Activated CD4-positive, alpha-beta T cell treated with anti-CD3 and anti-CD28 coated beads, Interleukin-2, Interleukin-6, amounts not matched to agents 100 ng/mL and 50 ng/mL, durations not matched to agents 16 hours and 8 hours (primary cell): ENCODE results near the gene ATP2B3.

Experiments used
- DNase-seq: peaks from one replicate; pipeline ENCODE4 v3.0.0-alpha.2; 2020

The ATP2B3 gene

DNA sequence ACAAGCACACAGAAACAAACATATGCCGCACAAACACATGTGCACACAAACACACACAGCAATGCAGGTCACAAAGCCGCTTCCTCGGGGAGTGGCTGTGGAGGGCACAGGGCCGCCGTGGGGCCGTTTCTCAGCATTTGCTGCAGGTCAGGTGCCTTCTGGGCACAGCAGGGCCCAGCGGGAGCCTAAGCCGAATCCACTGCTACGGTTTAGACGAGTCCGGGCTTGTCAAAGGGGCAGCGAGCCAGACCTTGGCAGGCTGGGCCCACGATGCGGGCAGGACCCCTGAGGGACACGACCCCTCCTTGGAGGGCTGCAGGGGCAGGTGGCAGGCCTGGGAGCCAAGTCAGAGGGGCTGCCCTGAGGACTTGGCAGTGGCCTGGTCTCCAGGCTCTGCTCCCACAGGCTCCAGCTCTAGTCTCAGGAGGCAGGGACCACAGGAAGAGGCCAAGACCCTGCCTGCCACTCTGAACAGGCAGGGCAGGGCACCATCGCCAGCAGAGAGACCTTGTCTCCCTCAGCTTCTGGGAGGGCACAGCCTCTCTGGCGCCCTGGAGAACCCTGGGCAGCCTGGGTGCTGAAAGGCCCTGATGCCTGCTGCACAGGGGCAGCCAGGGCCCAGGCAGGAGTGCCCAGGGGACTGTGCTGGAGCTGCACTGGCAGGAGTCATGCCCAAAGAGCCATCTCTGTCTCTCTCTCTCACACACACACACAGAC, 5.5 kb upstream of the ATP2B3 start:
- DNase-seq, result no peak

DNA sequence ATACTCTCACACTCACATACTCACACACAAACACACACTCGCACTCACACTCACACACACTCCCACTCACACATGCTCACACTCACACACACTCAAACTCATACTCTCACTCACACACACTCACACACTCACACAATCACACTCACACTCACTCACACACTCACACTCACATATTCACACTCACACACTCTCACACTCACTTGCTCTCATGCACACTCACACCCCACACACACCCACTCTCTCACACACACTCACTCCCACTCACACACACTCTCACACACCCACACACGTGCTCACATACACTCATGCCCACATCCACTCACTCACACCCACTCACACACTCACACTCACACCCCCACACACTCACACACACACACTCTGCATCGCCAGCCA, 4.9 kb upstream of the ATP2B3 start:
- DNase-seq, result no peak

GRCh38 chrX:153513265-153513664, 4.2 kb upstream of the ATP2B3 start:
- no peak for DNase-seq

DNA sequence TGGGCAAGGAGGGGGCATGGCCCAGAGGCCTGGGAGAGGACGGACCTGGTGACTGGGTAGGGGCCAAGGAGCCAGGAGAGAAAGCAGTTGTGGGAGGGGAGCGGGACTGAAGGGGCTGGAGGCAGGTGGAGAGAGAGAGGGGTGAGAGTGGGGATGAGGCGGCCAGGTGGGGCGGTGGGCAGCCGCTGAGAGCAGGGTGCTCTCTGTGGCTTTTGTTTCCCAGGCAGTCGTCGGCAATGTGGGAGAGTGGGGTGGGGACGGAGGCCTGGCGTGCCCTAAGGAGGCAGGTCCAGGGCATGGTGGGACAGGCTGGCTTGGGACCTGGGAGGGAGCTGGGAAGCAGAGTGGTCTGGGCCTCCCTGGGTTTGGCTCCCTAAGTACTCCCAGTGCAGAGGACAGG, 3.2 kb upstream of the ATP2B3 start:
- no peak for DNase-seq

DNA sequence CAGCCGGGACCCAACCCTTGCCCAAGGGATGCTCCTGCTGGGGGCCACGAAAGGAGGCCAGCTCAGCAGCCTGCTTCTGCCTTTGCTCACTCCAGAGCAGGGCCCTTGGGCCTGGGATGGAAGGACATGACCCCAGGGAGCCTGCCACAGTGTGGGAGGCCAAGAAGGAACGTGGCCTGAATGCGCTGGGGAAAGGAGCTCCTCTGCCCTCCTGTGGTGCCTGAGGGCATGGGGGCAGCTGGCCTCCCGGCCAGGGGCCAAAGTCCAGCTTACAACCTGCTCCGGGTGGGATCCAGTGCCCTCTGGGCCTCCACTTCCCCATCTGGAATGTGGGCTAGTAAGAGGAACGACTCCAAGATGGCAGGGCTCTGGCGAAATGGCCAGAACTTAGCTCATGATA, 2.0 kb upstream of the ATP2B3 start:
- DNase-seq, result no peak

- DNase-seq, result no peak
These were observed 1.4 kb upstream of the ATP2B3 start for GRCh38 chrX:153516073-153516472.

DNA sequence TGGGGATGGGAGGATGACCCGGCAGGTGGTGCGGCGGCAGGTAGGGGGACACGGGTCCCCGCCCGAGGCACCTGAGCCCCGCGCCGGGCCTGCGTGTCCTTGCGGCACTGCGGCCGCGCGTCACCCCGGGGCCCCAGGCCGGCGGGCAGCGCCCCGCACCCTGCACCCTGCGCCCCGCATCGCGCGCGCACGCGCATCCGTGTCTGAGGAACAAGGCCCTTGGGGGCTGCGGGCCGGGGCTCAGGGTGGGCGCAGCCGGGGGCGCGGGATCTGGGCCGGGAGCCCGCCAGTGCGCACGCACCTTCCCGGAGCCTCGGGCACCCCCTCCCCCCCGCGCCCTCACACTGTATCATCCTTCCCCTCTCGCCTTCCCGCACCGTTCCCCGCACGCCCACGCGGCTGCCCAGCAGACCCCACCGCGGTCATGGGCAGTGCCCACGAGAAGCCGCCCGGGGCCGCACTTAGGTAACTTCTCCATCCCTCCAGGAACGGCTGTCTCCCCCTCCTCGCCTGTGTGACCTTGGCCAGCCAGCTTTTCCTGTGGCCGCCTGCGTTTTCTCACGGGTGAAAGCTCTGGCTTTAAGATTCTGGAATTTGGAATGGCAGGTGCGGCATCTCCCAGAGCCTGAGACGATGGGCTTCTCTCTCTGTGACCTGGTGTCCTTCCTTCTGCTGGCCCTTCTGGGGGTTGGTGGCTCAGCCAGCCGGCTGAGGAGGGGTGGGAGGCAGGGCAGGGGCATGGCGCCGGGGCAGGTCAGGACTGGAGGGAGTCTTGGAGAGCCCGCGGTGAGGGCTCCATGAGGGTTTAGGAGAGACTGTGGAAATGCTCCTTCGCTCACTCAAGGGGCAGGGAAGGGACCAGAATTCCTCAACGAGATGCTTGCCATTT, 748 bp downstream of the ATP2B3 start:
- no peak for DNase-seq

GRCh38 chrX:153519569-153520286, 2.3 kb downstream of the ATP2B3 start:
- no peak for DNase-seq

GRCh38 chrX:153520287-153520917, 3.0 kb downstream of the ATP2B3 start:
- DNase-seq, result no peak

- DNase-seq, result no peak
These were observed 3.6 kb downstream of the ATP2B3 start for GRCh38 chrX:153521034-153521433.

DNA sequence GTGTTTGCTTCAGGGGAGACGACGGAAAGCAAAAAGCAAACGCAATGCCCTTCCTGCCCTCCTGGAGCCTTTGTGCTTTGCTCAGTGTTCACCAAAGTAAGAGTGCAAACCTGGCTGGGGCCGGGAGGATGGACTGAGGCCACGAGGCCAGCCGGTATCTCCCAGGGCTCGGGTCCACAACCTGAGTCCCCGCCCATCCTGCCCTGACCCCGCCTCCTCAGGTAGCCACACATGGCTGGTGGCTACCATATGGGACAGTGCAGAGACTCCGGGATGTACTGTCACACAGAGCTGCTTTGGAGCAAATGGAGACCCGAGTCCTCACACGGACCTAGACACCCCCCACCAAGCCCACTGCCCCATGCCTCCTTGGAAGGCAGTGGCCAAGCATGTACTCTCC, 4.8 kb downstream of the ATP2B3 start:
- DNase-seq, result no peak

DNA sequence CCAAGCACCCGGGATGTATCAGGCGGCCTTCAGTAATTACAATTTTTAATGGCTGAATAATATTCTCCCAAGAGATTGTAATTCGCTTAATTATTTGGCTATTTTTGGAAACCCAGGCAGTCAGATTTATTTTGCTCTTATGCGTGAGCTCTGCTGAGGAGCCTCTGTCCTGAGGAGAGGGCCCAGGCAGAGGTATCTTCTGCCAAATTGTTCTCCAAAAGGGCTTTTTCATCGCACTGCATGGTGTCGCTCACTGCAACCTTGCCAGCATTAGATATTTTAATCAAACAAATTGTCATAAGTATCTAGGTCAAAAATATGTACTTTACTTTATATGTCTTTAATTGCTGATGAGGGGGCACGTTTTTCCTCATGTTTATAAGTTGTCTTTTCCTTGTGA, 5.8 kb downstream of the ATP2B3 start:
- DNase-seq, result no peak

GRCh38 chrX:153524234-153524633, 6.8 kb downstream of the ATP2B3 start:
- DNase-seq, result no peak

GRCh38 chrX:153525451-153525850, 8.0 kb downstream of the ATP2B3 start:
- no peak for DNase-seq

DNA sequence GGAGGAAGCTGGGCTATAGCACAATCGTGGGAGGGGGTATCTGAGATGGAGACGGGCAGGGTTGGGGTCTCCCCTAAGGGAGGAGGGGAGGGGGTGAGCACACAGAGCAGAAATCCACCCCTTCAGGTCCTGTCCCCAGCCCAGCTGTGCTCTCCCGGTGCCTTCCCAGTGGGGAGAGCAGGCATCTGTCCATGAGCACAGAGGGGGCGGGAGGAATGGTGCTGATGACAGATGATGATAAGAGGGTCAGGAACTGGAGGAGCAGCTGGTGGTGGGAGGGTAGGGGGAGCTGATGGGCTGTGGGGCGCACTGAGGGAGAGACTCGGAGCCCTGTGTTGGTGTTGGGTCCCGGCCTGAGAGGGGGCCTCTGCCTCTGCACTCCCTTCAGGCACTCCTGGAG, 8.6 kb downstream of the ATP2B3 start:
- no peak for DNase-seq

GRCh38 chrX:153526801-153527200, 9.4 kb downstream of the ATP2B3 start:
- DNase-seq, result no peak

DNA sequence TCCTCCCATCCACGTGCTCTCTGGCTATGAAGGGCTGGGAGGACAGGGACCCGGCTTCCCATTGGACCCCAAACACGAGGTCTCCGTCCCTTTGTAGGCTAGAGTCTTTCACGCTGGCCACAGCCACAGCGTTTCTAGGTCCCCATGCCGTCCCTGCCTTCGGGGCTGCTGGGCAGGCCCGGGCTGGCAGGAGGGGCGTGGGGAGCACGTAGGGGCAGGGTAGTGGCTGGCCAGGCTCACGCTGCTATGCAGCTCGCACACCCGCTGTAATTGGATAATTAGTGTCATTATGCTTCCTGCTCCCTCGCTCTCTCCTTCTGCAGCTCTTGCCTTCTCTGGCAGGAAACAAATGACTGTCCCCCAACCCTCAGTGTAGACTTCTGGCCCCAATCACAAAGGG, 9.8 kb downstream of the ATP2B3 start:
- DNase-seq, result no peak

- DNase-seq, result no peak
These were observed 13.1 kb downstream of the ATP2B3 start for GRCh38 chrX:153530411-153531129.

GRCh38 chrX:153533091-153533490, 15.6 kb downstream of the ATP2B3 start:
- DNase-seq, result no peak

- DNase-seq, result no peak
These were observed 19.6 kb downstream of the ATP2B3 start for GRCh38 chrX:153537080-153537479.

GRCh38 chrX:153537526-153538295, 20.3 kb downstream of the ATP2B3 start:
- no peak for DNase-seq

DNA sequence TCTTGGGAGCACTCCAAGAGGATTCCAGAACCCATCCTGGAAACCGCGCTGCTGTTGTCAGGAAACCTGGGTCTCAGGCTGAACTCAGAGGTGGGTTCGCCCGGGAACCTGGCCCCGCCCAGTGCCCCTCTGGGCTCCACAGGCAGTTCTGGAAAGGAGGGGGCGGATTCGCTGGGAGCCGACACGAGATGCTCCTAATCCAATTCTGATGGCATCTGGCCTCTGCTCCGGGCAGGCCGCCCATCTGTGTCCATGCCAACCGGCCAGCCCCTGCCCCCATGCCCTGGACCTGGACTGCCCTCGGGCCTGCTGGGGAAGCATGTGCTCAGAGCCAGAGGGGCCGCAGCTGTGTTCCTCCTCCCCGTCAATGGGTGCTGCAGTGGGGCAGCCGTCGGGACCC, 21.0 kb downstream of the ATP2B3 start:
- no peak for DNase-seq
